ENCODE results near the gene GYS2.

Gene GYS2

DNA sequence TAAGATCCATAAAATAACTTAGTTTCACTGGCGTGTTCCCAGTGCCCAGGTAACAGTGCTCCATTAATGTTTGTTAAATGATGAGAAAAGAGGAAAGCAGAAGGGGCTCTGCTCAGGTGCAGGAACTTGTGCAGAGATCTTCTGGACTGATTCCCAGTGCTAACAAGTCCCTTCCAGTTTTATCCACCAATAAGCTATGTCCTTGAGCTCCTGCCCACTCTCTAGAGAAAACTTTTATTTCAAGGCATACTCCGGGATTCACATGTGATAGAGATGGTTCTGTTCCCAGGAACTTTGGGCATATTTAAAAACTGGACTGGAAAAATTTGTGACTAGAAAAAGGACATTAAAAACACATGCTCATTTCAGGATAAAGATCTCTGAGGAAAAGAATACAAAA is 1.9 kb downstream of the GYS2 start:
- Histone ChIP-seq H3K4me1 (ENCODE audit: insufficient read depth, low read length, poor library complexity, severe bottlenecking) (peaks cover 7% of the 10 kb centered on the region), H3K4me2 (ENCODE audit: low read depth, low read length, poor library complexity, severe bottlenecking) (no peak overlapping the region), H3K9me3 (ENCODE audit: insufficient read depth, low read depth, low read length) (no peaks in the 10 kb centered on the region), H4K20me1 (ENCODE audit: insufficient read depth, low read length, poor library complexity, severe bottlenecking) (no peaks in the 10 kb centered on the region), H3K79me2 (ENCODE audit: insufficient read depth, low read length) (no peaks in the 10 kb centered on the region), H3K9me2 (replicated peaks; ENCODE audit: low read depth, low read length) (no peaks in the 10 kb centered on the region), H3K4me3 (ENCODE audit: low read length, poor library complexity, severe bottlenecking) (no peak overlapping the region), H3K36me3 (ENCODE audit: insufficient read depth, low read length) (no peaks in the 10 kb centered on the region), H3K27me3 (ENCODE audit: insufficient read depth, low read length, poor library complexity, severe bottlenecking) (no peaks in the 10 kb centered on the region), H3K9ac (ENCODE audit: low read depth, low read length, poor library complexity, severe bottlenecking) (no peak overlapping the region), H3F3A (ENCODE audit: low read depth) (no peaks in the 10 kb centered on the region), H2AFZ (ENCODE audit: low read length) (no peak overlapping the region)
- TF ChIP-seq CTCF (conservative IDR thresholded peaks at IDR 0.05; ENCODE audit: low read length) (no peak), EZH2phosphoT487 (IDR thresholded peaks at IDR 0.05; ENCODE audit: borderline replicate concordance) (no peak)

GRCh38 chr12:21600196-21600595 is 4.5 kb downstream of the GYS2 start:
- Histone ChIP-seq H3K27me3 (ENCODE audit: insufficient read depth, low read length, poor library complexity, severe bottlenecking) (no peaks in the 10 kb centered on the region), H3K9ac (ENCODE audit: low read depth, low read length, poor library complexity, severe bottlenecking) (no peak overlapping the region), H3K9me2 (replicated peaks; ENCODE audit: low read depth, low read length) (no peaks in the 10 kb centered on the region), H3K79me2 (ENCODE audit: insufficient read depth, low read length) (no peaks in the 10 kb centered on the region), H2AFZ (ENCODE audit: low read length) (no peak overlapping the region), H3F3A (ENCODE audit: low read depth) (no peaks in the 10 kb centered on the region), H3K4me3 (ENCODE audit: low read length, poor library complexity, severe bottlenecking) (no peak overlapping the region), H3K36me3 (ENCODE audit: insufficient read depth, low read length) (no peaks in the 10 kb centered on the region), H3K4me1 (ENCODE audit: insufficient read depth, low read length, poor library complexity, severe bottlenecking) (peaks cover 7% of the 10 kb centered on the region), H4K20me1 (ENCODE audit: insufficient read depth, low read length, poor library complexity, severe bottlenecking) (no peaks in the 10 kb centered on the region), H3K4me2 (ENCODE audit: low read depth, low read length, poor library complexity, severe bottlenecking) (no peak overlapping the region), H3K9me3 (ENCODE audit: insufficient read depth, low read depth, low read length) (no peaks in the 10 kb centered on the region)
- TF ChIP-seq CTCF (conservative IDR thresholded peaks at IDR 0.05; ENCODE audit: low read length) (no peak), EZH2phosphoT487 (IDR thresholded peaks at IDR 0.05; ENCODE audit: borderline replicate concordance) (no peak)

DNA sequence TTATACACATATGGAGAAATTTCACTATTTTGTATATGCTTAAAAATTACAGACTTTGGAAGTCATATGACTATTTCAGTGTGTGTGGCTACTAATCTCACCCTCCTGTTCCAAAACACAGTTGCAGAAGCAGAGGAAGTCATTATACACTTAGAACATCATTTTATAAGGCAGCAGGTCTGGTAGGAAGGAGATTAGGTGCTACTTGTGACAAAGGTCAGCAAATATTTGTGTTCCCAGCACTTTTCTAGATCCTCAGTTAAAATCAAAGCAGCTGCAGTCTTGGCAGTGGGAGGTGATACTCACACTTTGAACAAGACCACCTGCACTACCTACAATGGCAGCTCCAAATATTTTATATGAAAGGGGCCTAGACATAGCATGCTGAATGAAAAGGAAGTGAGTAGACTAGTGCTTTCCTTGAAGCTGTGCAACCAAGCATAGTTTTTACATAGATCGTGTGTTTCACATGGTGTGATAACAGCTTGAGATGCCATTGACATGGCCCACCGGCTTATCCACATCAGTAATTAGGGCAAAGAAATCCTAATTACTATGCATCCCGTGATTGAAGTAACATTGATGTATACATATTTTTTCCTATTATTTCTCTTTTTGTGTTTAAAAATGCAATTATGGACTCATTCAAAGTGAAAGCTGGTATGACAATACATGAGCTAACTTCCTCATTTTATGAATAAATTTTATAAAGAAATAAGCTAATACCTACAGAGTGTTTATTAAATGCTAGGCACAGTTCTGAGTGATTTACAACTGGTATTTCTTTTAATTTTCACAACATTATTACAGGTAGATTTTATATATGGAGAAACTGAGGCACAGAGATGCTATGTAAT is 5.3 kb downstream of the GYS2 start:
- H2AFZ ChIP-seq (ENCODE audit: low read length), result 0 out of 2 replicates have a peak overlapping the region, but pooled peaks have one; percentile 26
- peak overlapping the region; percentile 23 for H3K4me2 ChIP-seq (ENCODE audit: low read depth, low read length, poor library complexity, severe bottlenecking)

More for the DNA sequence above, 5.3 kb downstream of the GYS2 start:
- H3K27me3 ChIP-seq (ENCODE audit: insufficient read depth, low read length, poor library complexity, severe bottlenecking), result no peaks in the 10 kb centered on the region
- H3K4me1 ChIP-seq (ENCODE audit: insufficient read depth, low read length, poor library complexity, severe bottlenecking), result peaks cover 7% of the 10 kb centered on the region
- H3K4me3 ChIP-seq (ENCODE audit: low read length, poor library complexity, severe bottlenecking), result no peak overlapping the region
- no peaks in the 10 kb centered on the region for H3K79me2 ChIP-seq (ENCODE audit: insufficient read depth, low read length)
- H3F3A ChIP-seq (ENCODE audit: low read depth), result no peaks in the 10 kb centered on the region
- H3K9me2 ChIP-seq (replicated peaks; ENCODE audit: low read depth, low read length), result no peaks in the 10 kb centered on the region
- H3K9ac ChIP-seq (ENCODE audit: low read depth, low read length, poor library complexity, severe bottlenecking), result no peak overlapping the region
- no peak for TF ChIP-seq CTCF (conservative IDR thresholded peaks at IDR 0.05; ENCODE audit: low read length)
- no peak for TF ChIP-seq EZH2phosphoT487 (IDR thresholded peaks at IDR 0.05; ENCODE audit: borderline replicate concordance)
- no peaks in the 10 kb centered on the region for H3K36me3 ChIP-seq (ENCODE audit: insufficient read depth, low read length)
- no peaks in the 10 kb centered on the region for H3K9me3 ChIP-seq (ENCODE audit: insufficient read depth, low read depth, low read length)
- no peaks in the 10 kb centered on the region for H4K20me1 ChIP-seq (ENCODE audit: insufficient read depth, low read length, poor library complexity, severe bottlenecking)
